ENCODE data around the gene PTPN9.
A peak's percentile ranks its signal among the peaks of the same experiment; 100 is the strongest.
"Not testable (repeated sequence)": the region's sequence is repeated elsewhere in the genome, so short reads cannot be mapped to it uniquely, and the experiment has no call there.

PTPN9 gene

GRCh38 chr15:75578948-75579920, at the start of gene PTPN9:
Gene PTPN9 (minus strand): TSS chr15:75579315. CDS start chr15:75578776, 539 bp downstream.
- DNase-seq, result peak; percentile 93

- peak; percentile 99 for DNase-seq
These were observed 46.6 kb upstream of the PTPN9 start, which contains the start of gene SNUPN for GRCh38 chr15:75625542-75626347. Gene SNUPN (minus strand): TSS chr15:75625725. CDS start chr15:75621051, 4,674 bp downstream.

- DNase-seq, result no peak
These were observed 43.4 kb upstream of the PTPN9 start for GRCh38 chr15:75622505-75622904.

GRCh38 chr15:75620841-75621391, 41.8 kb upstream of the PTPN9 start:
- peak; percentile 38 for DNase-seq

GRCh38 chr15:75620058-75620820, 41.1 kb upstream of the PTPN9 start:
- peak; percentile 46 for DNase-seq

- no peak for DNase-seq
These were observed 37.7 kb upstream of the PTPN9 start for GRCh38 chr15:75616766-75617165.

- peak; percentile 96 for DNase-seq
These were observed 27.9 kb upstream of the PTPN9 start for GRCh38 chr15:75606711-75607699.

- DNase-seq, result no peak
These were observed 26.9 kb upstream of the PTPN9 start for GRCh38 chr15:75606026-75606425.

- DNase-seq, result no peak
These were observed 20.3 kb upstream of the PTPN9 start for GRCh38 chr15:75599401-75599800.

GRCh38 chr15:75598361-75598760, 19.2 kb upstream of the PTPN9 start:
- no peak for DNase-seq

GRCh38 chr15:75597667-75598341, 18.7 kb upstream of the PTPN9 start:
- peak; percentile 84 for DNase-seq

GRCh38 chr15:75596703-75597345, 17.7 kb upstream of the PTPN9 start:
- DNase-seq, result no peak

- no peak for DNase-seq
These were observed 15.2 kb upstream of the PTPN9 start for GRCh38 chr15:75594276-75594675.

- DNase-seq, result no peak
These were observed 12.7 kb upstream of the PTPN9 start for GRCh38 chr15:75591655-75592364.

GRCh38 chr15:75590239-75590638, 11.1 kb upstream of the PTPN9 start:
- peak; percentile 66 for DNase-seq

- DNase-seq, result no peak
These were observed 10.0 kb upstream of the PTPN9 start for GRCh38 chr15:75589071-75589470.

GRCh38 chr15:75586422-75586821, 7.3 kb upstream of the PTPN9 start:
- DNase-seq, result not testable (repeated sequence)

- no peak for DNase-seq
These were observed 5.0 kb upstream of the PTPN9 start for GRCh38 chr15:75584121-75584520.

- DNase-seq, result no peak
These were observed 4.6 kb upstream of the PTPN9 start for GRCh38 chr15:75583701-75584100.

Data from hematopoietic multipotent progenitor cell treated with erythropoietin and hydrocortisone succinate and interleukin-3 and kit ligand, for 4 days (in vitro differentiated cells).